GM12872 (cell line): ENCODE data around the gene CHRNA7.

Experiments
- CTCF ChIP-seq: IDR thresholded peaks from 3 replicates; pipeline ENCODE4 v1.5.1; 2011; ENCODE audit warnings: low read depth, mild to moderate bottlenecking, low read length, moderate library complexity; ENCODE audit not compliant: insufficient read depth

The CHRNA7 gene

GRCh38 chr15:32134842-32135241, 104.5 kb downstream of the CHRNA7 start:
- TF ChIP-seq CTCF = no peak

- no peak for TF ChIP-seq CTCF
Observed at GRCh38 chr15:32135335-32135734, 105.0 kb downstream of the CHRNA7 start.

DNA sequence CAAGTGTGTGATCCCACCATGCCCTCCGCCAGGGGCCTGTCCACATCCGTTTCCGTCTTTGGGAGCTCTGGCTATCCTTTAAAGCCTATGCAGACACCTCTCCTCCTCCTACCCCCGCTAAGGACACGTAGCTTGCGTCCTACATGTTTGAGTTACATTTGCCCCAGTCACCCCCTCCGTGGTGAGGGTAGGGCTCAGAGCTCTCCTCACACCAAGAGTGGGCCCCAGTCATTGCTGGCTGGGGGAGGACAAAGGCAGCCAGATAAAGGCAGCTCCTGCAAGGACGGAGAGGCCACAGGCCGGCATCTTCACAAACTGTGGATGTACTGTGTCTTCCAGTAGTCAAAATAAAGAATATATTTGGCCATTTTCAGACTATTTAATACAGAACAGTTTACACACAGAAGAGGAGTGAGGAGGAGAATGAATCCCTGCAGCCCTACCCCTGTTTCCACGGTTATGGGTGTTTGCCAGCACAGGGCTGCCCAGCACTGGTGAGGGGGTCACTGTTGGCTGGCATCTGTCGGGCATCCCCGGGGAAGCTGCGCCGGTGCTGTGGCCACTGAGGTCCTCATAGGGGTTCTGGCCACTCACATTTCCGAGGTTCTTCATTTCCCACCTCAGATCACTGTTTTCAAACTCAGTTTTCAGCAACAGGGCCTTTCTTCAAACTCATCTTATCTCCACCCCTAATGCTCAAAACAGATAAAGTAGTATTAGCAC, 118.7 kb downstream of the CHRNA7 start:
- TF ChIP-seq CTCF = no peak

DNA sequence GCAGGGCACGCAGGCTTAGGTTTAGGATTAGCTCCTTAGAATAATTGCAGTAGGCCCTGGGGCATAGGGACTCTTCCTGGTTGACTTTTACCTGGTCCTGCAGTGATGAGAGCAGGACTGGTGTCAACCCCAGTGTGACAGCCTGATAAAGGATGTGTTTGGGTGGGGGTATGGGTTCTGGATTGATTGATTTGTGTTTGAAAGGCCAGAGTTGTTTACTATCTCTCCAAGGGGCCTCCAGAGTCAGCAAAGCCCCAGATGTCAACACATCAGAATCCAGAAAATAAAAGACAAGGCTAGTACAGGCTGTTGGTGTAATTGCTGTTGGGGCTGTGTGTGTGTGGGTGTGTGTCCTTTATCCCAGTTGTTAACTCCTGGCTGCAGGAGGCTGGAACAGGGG, 122.3 kb downstream of the CHRNA7 start:
- TF ChIP-seq CTCF = no peak

DNA sequence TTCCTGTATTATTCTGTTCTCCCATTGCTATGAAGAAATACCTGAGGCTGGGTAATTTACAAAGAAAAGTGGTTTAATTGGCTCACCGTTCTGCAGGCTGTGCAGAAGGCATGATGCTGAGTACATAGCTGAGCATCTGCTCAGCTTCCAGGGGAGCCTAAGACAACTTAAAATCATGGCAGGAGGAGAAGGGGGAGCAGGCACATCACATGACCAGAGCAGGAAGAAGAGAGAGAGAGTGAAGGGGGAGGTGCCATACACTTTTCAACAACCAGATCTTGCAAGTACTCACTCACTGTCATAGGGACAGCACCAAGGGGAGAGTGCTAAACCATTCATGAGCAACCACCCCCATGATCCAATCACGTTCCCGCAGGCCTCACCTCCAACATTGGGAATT, 188.4 kb downstream of the CHRNA7 start:
- TF ChIP-seq CTCF = no peak
